Suppressor macrophage treated with lipopolysaccharide for 4 hours (primary cell): Measurements from ENCODE around the gene NACC1.
"Not testable (repeated sequence)": the region's sequence is repeated elsewhere in the genome, so short reads cannot be mapped to it uniquely, and the experiment has no call there.

Experiments used
- DNase-seq: peaks from one replicate; pipeline ENCODE4 v3.0.0-alpha.2; 2020

The NACC1 gene

DNA sequence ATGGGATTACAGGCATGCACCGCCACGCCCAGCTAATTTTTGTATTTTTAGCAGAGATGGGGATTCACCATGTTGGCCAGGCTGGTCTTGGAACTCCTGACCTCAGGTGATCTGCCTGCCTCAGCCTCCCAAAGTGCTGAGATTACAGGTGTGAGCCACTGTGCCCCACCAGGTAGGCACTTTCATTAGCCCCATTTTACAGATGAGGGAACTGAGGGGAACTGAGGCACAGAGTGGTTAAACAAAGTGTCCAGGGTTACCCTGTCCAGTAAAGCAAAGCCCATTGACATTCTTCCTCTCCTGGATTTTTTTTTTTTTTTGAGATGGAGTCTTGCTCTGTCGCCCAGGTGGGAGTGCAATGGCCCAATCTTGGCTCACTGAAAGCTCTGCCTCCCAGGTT lies 48.1 kb downstream of the NACC1 start:
- not testable (repeated sequence) for DNase-seq

DNA sequence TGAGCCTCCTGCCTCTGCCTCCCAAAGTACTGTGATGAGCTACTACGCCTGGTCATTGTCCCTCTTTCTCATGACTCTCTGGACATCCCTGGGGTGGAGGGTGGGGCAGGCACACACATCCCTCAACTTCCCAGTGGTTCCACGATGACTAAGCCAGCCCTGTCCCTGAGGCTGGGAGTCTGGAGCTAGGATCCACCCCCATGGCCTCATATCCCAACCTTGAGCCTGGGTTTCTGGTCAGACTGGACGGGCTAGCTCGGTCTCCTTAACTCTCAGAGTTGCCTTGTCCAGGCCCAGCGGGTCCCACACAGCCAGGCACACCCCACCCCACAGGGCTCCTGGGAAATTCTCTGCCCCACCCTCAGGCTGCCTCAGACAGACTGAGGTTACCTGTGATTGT lies 51.7 kb downstream of the NACC1 start:
- DNase-seq: no peak

- DNase-seq: no peak
Measured at GRCh38 chr19:13171146-13171545, 53.1 kb downstream of the NACC1 start.

DNA sequence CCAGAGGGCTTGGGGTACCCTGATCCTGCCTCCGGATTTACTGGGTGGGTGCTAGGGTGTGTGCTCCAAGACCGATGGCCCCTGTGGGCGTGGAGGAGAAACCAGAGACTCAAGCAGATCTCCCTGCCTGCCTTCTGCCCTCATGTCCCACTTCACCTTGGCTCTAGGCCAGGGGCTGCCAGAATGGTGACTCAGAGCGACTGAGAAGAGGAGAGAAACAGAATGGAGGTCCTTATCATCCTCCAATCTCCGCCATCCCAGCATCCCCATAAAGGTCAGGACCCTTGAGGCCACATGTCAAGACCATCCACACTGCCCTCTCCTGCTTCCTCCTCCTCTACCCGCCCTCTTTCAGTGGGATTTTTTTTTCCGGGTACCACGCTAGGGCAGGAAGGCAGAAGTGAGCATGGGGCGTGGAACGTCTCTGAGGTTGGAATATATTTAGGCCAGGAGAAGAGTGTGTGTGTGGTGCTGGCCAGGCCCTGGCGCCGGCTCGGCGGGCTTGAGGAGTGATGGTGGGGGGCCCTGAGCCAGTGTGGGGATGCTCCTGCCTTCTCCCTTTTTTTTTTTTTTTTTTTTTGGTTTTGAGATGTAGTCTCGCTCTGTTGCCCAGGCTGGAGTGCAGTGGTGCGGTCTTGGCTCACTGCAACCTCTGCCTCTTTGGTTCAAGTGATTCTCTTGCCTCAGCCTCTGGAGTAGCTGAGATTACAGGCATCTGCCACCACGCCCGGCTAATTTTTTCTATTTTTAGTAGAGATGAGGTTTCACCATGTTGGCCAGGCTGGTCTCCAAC lies 54.5 kb downstream of the NACC1 start:
- peak; percentile 83 for DNase-seq

DNA sequence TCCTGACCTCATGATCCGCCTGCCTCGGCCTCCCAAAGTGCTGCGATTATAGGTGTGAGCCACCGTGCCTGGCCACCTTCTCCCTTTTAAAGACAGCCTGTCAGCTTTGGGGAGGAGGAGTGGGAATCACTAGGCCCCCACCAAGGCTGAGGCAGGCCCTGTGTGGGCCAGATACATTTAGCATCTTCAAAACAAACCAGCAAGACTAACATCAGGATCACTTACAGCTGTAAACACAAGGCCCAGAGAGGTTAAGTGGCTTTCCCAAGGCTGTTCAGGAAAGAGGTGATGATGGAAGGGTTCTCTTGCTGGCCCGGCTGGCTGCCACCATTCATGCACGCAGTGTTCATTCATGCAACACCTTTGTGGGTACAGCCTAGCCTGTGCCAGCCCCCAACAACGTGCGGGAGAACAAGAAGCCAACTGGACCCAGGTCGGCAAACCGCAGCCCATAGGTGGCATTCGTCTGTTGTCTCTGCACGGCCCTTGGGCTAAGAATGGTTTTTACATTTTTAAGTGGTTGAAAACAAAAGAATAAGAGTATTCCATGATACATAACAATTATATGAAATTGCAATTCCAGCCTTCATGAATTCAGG lies 55.2 kb downstream of the NACC1 start:
- no peak for DNase-seq

GRCh38 chr19:13176345-13176744 lies 58.3 kb downstream of the NACC1 start:
- no peak for DNase-seq

DNA sequence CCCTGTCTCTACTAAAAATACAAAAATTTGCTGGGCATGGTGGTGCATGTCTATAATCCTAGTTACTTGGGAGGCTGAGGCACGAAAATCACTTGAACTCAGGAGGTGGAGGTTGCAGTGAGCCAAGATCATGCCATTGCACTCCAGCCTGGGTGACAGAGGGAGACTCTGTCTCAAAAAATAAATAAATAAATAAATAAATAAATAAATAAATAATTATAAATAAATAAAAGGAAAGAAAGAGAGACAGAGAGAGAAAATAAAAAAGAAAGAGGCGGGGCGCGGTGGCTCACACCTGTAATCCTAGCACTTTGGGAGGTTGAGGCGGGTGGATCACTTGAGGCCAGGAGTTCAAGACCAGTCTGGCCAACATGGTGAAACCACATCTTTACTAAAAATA lies 59.5 kb downstream of the NACC1 start:
- DNase-seq: not testable (repeated sequence)

DNA sequence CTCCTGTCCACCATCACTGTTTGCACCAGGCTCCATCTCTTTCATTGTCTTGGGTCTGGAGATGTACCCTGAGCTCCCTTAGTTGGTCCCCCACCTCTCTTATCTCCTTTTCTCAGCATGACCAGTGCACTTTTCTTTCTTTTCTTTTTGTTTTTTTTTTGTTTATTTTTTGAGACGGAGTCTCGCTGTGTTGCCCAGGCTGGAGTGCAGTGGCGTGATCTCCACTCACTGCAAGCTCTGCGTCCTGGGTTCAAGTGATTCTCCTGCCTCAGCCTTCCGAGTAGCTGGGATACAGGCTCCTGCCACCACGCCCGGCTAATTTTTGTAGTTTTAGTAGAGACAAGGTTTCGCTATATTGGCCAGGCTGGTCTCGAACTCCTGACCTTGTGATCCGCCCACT lies 60.2 kb downstream of the NACC1 start:
- DNase-seq: not testable (repeated sequence)

GRCh38 chr19:13181747-13182388 lies 63.8 kb downstream of the NACC1 start:
- DNase-seq: peak; percentile 36

- DNase-seq: not testable (repeated sequence)
Measured at GRCh38 chr19:13184926-13185325, 66.9 kb downstream of the NACC1 start.

- DNase-seq: not testable (repeated sequence)
Measured at GRCh38 chr19:13185763-13186657, 67.9 kb downstream of the NACC1 start.

GRCh38 chr19:13186688-13187087 lies 68.6 kb downstream of the NACC1 start:
- not testable (repeated sequence) for DNase-seq

DNA sequence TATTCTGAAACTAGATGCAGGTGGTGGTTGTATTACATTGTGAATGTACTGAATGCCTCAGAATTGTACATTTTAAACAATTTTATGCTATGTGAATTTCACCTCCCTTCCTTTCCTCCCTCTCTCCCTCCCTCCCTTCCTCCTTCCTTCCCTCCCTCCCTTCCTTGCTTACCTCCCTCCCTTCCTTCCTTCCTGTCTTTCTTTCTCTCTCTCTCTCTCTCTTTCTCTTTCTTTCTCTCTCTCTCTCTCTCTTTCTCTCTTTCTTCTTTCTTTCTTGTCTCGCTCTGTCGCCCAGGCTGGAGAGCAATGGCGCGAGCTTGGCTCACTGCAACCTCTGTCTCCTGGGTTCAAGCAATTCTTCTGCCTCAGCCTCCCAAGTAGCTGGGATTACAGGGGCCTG lies 69.4 kb downstream of the NACC1 start:
- DNase-seq: no peak

- no peak for DNase-seq
Measured at GRCh38 chr19:13189600-13189999, 71.5 kb downstream of the NACC1 start.
